ENCODE data around the gene GOLIM4.

GRCh38 chr3:168141405-168141998, 45.8 kb upstream of the GOLIM4 start:
- TF ChIP-seq CTCF (IDR thresholded peaks at IDR 0.05; ENCODE audit: low read depth, low read length) (no peak), EZH2phosphoT487 (IDR thresholded peaks at IDR 0.05; ENCODE audit: low read depth) (no peak)
